PC-9 (cell line): ENCODE measurements around the gene NR2C2.

Experiments used
- CTCF ChIP-seq: fragments of 200-600 bp; sonication (generic); conservative IDR thresholded peaks from 2 replicates; pipeline ENCODE4 v1.6.1; 2017; ENCODE audit warnings: mixed run types, antibody characterized with exemption, mild to moderate bottlenecking, moderate library complexity
- EZH2 ChIP-seq: fragments of 200-600 bp; sonication (generic); IDR thresholded peaks from 2 replicates; pipeline ENCODE4 v1.8.0; 2017; ENCODE audit warnings: antibody characterized with exemption, low read depth

GRCh38 chr3:14949126-14949525 lies 1.7 kb downstream of the NR2C2 start:
- TF ChIP-seq CTCF: no peak
- TF ChIP-seq EZH2: no peak
